ENCODE data around the gene CEMIP.

DNA sequence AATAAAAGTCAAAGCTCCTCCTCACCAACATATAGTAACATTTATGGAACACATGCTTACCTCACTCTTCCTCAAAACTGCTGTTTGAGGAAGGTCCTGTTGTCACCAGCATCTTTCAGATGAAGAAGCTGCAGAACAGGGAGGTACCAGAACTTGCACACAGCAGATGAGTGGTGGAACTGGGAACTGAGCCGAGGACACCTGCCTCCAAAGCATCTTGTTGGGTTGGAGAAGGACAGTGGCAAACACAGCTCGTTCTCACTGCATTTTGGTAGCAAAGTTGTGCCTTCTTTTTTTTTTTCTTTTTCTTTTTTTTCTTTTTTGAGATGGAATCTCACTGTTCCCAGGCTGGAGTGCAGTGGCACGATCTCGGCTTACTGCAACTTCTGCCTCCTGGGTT lies 76.0 kb downstream of the CEMIP start:
- TF ChIP-seq, protein P1, sequence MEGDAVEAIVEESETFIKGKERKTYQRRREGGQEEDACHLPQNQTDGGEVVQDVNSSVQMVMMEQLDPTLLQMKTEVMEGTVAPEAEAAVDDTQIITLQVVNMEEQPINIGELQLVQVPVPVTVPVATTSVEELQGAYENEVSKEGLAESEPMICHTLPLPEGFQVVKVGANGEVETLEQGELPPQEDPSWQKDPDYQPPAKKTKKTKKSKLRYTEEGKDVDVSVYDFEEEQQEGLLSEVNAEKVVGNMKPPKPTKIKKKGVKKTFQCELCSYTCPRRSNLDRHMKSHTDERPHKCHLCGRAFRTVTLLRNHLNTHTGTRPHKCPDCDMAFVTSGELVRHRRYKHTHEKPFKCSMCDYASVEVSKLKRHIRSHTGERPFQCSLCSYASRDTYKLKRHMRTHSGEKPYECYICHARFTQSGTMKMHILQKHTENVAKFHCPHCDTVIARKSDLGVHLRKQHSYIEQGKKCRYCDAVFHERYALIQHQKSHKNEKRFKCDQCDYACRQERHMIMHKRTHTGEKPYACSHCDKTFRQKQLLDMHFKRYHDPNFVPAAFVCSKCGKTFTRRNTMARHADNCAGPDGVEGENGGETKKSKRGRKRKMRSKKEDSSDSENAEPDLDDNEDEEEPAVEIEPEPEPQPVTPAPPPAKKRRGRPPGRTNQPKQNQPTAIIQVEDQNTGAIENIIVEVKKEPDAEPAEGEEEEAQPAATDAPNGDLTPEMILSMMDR (conservative IDR thresholded peaks at IDR 0.05): no peak
- no peak for TF ChIP-seq EZH2 (IDR thresholded peaks at IDR 0.05; ENCODE audit: low read depth)
